GM18499 (cell line): ENCODE measurements around the gene DSE.
"Not testable (repeated sequence)": the region's sequence is repeated elsewhere in the genome, so short reads cannot be mapped to it uniquely, and the experiment has no call there.

Experiments used
- ATAC-seq: cut with Tn5 transposase; IDR thresholded peaks from one replicate; pipeline ENCODE4 v1.9.1; 2021; ENCODE audit warnings: moderate number of reproducible peaks; ENCODE audit not compliant: insufficient read depth, unreplicated experiment

Gene DSE

GRCh38 chr6:116370760-116371119, at the start of gene DSE:
Gene DSE, plus strand, starts transcription at chr6:116370947. Its CDS starts 28,304 bp downstream, at chr6:116399251.
- ATAC-seq = peak; percentile 41

- ATAC-seq = not testable (repeated sequence)
Observed at GRCh38 chr6:116321933-116322332, 48.8 kb upstream of the DSE start.

GRCh38 chr6:116323863-116324262, 46.9 kb upstream of the DSE start:
- no peak for ATAC-seq

GRCh38 chr6:116325634-116326132, 45.1 kb upstream of the DSE start:
- not testable (repeated sequence) for ATAC-seq

GRCh38 chr6:116326181-116326671, 44.5 kb upstream of the DSE start:
- no peak for ATAC-seq

- no peak for ATAC-seq
Observed at GRCh38 chr6:116326996-116327395, 43.8 kb upstream of the DSE start.

GRCh38 chr6:116327803-116328527, 42.8 kb upstream of the DSE start:
- no peak for ATAC-seq

GRCh38 chr6:116328528-116328903, 42.2 kb upstream of the DSE start:
- ATAC-seq = no peak

GRCh38 chr6:116329156-116329555, 41.6 kb upstream of the DSE start:
- no peak for ATAC-seq

- no peak for ATAC-seq
Observed at GRCh38 chr6:116330511-116330910, 40.2 kb upstream of the DSE start.

GRCh38 chr6:116332096-116332495, 38.7 kb upstream of the DSE start:
- ATAC-seq = no peak

GRCh38 chr6:116334638-116335409, 35.9 kb upstream of the DSE start:
- not testable (repeated sequence) for ATAC-seq

- ATAC-seq = no peak
Observed at GRCh38 chr6:116335612-116336215, 35.0 kb upstream of the DSE start.

GRCh38 chr6:116338943-116339342, 31.8 kb upstream of the DSE start:
- no peak for ATAC-seq

- ATAC-seq = not testable (repeated sequence)
Observed at GRCh38 chr6:116340625-116341024, 30.1 kb upstream of the DSE start.

GRCh38 chr6:116349216-116349615, 21.5 kb upstream of the DSE start:
- ATAC-seq = no peak

GRCh38 chr6:116351101-116351500, 19.6 kb upstream of the DSE start:
- ATAC-seq = peak; percentile 50

- no peak for ATAC-seq
Observed at GRCh38 chr6:116352515-116353471, 18.0 kb upstream of the DSE start.

- no peak for ATAC-seq
Observed at GRCh38 chr6:116354236-116354635, 16.5 kb upstream of the DSE start.

GRCh38 chr6:116355796-116356195, 15.0 kb upstream of the DSE start:
- no peak for ATAC-seq
